Natural killer cell (primary cell): ENCODE data around the gene HNRNPUL1. TPM values are rescaled to one million over a fixed set of nuclear protein-coding genes. Genes with fewer than 3 reads are reported as not detected.

ENCODE experiments used
- ATAC-seq, 3 donors: fragments of 150-1000 bp in 2 of 3; fragments of 200-7000 bp in 1 of 3; cut with Tn5 transposase; 1 replicate in 1 of 3; 2 replicates in 2 of 3; pipeline ENCODE4 v1.10.0; 2021; ENCODE audit warnings: mild to moderate bottlenecking in 2 of 3, moderate library complexity in 2 of 3
- DNase-seq, 2 donors: peaks; one replicate each; pipeline versions ENCODE4 v3.0.0 to v3.0.0-alpha.2; 2013 to 2021; ENCODE audit warnings: mixed read lengths in 1 of 2
- H3K27ac ChIP-seq: one replicate; pipeline ENCODE4 v1.5.1; 2013; ENCODE audit warnings: mild to moderate bottlenecking, low read length
- H3K27me3 ChIP-seq: one replicate; pipeline ENCODE4 v1.6.1; 2013; ENCODE audit warnings: low read length; ENCODE audit not compliant: control insufficient read depth, insufficient read depth
- H3K36me3 ChIP-seq: one replicate; pipeline ENCODE4 v1.6.1; 2013; ENCODE audit warnings: low read length; ENCODE audit not compliant: control insufficient read depth, insufficient read depth
- H3K4me1 ChIP-seq: one replicate; pipeline ENCODE4 v1.6.1; 2013; ENCODE audit warnings: low read length; ENCODE audit not compliant: control insufficient read depth, insufficient read depth
- H3K4me3 ChIP-seq: one replicate; pipeline ENCODE4 v1.5.1; 2013; ENCODE audit warnings: low read length
- H3K9me3 ChIP-seq: one replicate; pipeline ENCODE4 v1.6.1; 2013; ENCODE audit warnings: low read length; ENCODE audit not compliant: control insufficient read depth, insufficient read depth
- H3K27ac Mint-ChIP-seq, 2 donors: one replicate each; pipeline ENCODE4 v1.8.0; 2022; ENCODE audit warnings: mild to moderate bottlenecking in 2 of 2, mixed read lengths in 2 of 2, moderate library complexity in 1 of 2
- H3K27me3 Mint-ChIP-seq, 2 donors: one replicate each; pipeline ENCODE4 v1.8.0; 2022; ENCODE audit warnings: low read depth in 2 of 2, mixed read lengths in 2 of 2
- H3K36me3 Mint-ChIP-seq: one replicate; pipeline ENCODE4 v1.8.0; 2022; ENCODE audit warnings: mixed read lengths
- H3K4me1 Mint-ChIP-seq, 2 donors: one replicate each; pipeline ENCODE4 v1.8.0; 2022; ENCODE audit warnings: mixed read lengths in 2 of 2
- H3K4me3 Mint-ChIP-seq: one replicate; pipeline ENCODE4 v1.8.0; 2022; ENCODE audit warnings: mild to moderate bottlenecking, moderate library complexity, mixed read lengths
- H3K9me3 Mint-ChIP-seq, 2 donors: one replicate each; pipeline ENCODE4 v1.8.0; 2022; ENCODE audit warnings: mixed read lengths in 2 of 2
- WGBS: methylation state at CpG from one replicate; pipeline ENCODE4 v1.1.7; 2013; ENCODE audit warnings: missing lambda C conversion rate; ENCODE audit not compliant: insufficient coverage; 5-methylcytosine and 5-hydroxymethylcytosine counted together
- intact Hi-C: fragments of 100-400 bp; cut with micrococcal nuclease; formaldehyde crosslinking; loops from one replicate; pipeline ENCODE4 v1.14.2; 2022
- total RNA-seq, 4 donors: library from RNA; stranded (reverse); fragments of 120-200 nt in 1 of 4; gene quantifications; one replicate each; pipeline versions ENCODE4 v1.2.3 to v1.2.4, GENCODE V29; 2013 to 2022
- TF ChIP-seq, protein P1 (sequence below): fragments of 200-600 bp; IDR thresholded peaks from one replicate; pipeline ENCODE4 v1.8.0; 2022; ENCODE audit warnings: antibody characterized with exemption

The HNRNPUL1 gene
- total RNA-seq, 3 donors from 2014 or later (not counting 1 experiment from before 2014, with no cell fraction given): 279 to 360 (median 315) TPM

DNA sequence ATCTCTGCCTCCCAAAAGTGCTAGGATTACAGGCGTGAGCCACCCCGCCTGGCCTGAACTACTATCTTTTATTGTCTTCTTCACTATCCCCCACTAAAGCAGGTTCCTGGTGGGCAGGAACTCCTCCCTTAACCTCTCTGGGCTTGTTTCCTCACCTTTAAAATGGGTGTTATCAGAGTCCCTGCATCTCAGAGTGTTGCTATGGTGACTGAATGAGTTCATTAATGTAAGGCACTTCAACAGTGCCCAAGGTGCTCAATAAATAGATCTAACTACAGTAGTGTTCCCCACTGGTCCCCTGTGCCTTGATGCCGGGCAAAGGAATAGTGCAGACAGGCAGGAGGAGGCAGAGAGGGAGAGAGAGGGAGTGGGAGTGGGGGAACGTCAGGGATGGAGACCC is 66.3 kb downstream of the HNRNPUL1 start:
- Mint-ChIP-seq H3K36me3 (no peaks in the 10 kb centered on the region), H3K27ac (peak overlapping the region; percentile 80 to 94), H3K9me3 (no peaks in the 10 kb centered on the region), H3K27me3 (no peaks in the 10 kb centered on the region), H3K4me1 (peaks cover 70 to 73% of the 10 kb centered on the region in 2 donors), H3K4me3 (peak overlapping the region; percentile 67)
- peak overlapping the region; percentile 23 for H3K27ac ChIP-seq
- TF ChIP-seq, protein P1, sequence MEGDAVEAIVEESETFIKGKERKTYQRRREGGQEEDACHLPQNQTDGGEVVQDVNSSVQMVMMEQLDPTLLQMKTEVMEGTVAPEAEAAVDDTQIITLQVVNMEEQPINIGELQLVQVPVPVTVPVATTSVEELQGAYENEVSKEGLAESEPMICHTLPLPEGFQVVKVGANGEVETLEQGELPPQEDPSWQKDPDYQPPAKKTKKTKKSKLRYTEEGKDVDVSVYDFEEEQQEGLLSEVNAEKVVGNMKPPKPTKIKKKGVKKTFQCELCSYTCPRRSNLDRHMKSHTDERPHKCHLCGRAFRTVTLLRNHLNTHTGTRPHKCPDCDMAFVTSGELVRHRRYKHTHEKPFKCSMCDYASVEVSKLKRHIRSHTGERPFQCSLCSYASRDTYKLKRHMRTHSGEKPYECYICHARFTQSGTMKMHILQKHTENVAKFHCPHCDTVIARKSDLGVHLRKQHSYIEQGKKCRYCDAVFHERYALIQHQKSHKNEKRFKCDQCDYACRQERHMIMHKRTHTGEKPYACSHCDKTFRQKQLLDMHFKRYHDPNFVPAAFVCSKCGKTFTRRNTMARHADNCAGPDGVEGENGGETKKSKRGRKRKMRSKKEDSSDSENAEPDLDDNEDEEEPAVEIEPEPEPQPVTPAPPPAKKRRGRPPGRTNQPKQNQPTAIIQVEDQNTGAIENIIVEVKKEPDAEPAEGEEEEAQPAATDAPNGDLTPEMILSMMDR: no peak
- intact Hi-C loops: no loop called here
- no peak overlapping the region for H3K4me3 ChIP-seq
- DNase-seq: peak in 1 of 2 donors; percentile 57
- WGBS: 91% methylated on average over 4 of the region's 4 CpGs
- no peaks in the 10 kb centered on the region for H3K27me3 ChIP-seq
- peaks cover 92% of the 10 kb centered on the region for H3K4me1 ChIP-seq
- no peak for ATAC-seq
- no peaks in the 10 kb centered on the region for H3K9me3 ChIP-seq
- H3K36me3 ChIP-seq: peaks cover 60% of the 10 kb centered on the region

GRCh38 chr19:41330946-41331678 is 66.9 kb downstream of the HNRNPUL1 start:
- DNase-seq: peak in 1 of 2 donors; percentile 40
- H3K36me3 Mint-ChIP-seq: no peaks in the 10 kb centered on the region

GRCh38 chr19:41332000-41332399 is 67.8 kb downstream of the HNRNPUL1 start:
- Mint-ChIP-seq H3K27me3 (no peaks in the 10 kb centered on the region), H3K27ac (peak overlapping the region; percentile 80 to 94), H3K4me3 (peak overlapping the region; percentile 32), H3K36me3 (no peaks in the 10 kb centered on the region), H3K9me3 (no peaks in the 10 kb centered on the region), H3K4me1 (peaks cover 57 to 58% of the 10 kb centered on the region in 2 donors)
- ATAC-seq (no peak), DNase-seq (no peak)
- Histone ChIP-seq H3K27ac (no peak overlapping the region), H3K27me3 (no peaks in the 10 kb centered on the region), H3K9me3 (no peaks in the 10 kb centered on the region), H3K4me1 (peaks cover 88% of the 10 kb centered on the region), H3K36me3 (peaks cover 72% of the 10 kb centered on the region), H3K4me3 (no peak overlapping the region)
- WGBS: 93% methylated on average over 16 of the region's 16 CpGs
- intact Hi-C loops: no loop called here
- TF ChIP-seq, protein P1: no peak

More at GRCh38 chr19:41330946-41331678, 66.9 kb downstream of the HNRNPUL1 start:
- TF ChIP-seq, protein P1: no peak
- Histone ChIP-seq H3K27me3 (no peaks in the 10 kb centered on the region), H3K9me3 (no peaks in the 10 kb centered on the region), H3K4me1 (peaks cover 92% of the 10 kb centered on the region), H3K27ac (peak overlapping the region; percentile 23), H3K36me3 (peaks cover 64% of the 10 kb centered on the region), H3K4me3 (no peak overlapping the region)
- H3K9me3 Mint-ChIP-seq: no peaks in the 10 kb centered on the region
- 94% methylated on average over 46 of the region's 47 CpGs for WGBS
- H3K27ac Mint-ChIP-seq: peak overlapping the region; percentile 80 to 94
- ATAC-seq: no peak
- H3K4me3 Mint-ChIP-seq: peak overlapping the region; percentile 67
- intact Hi-C loops: no loop called here
- H3K27me3 Mint-ChIP-seq: no peaks in the 10 kb centered on the region
- peaks cover 66% of the 10 kb centered on the region in 2 donors for H3K4me1 Mint-ChIP-seq
